Activated naive CD4-positive, alpha-beta T cell treated with anti-CD3 and anti-CD28 coated beads, Interleukin-2, amount 50 U/mL, for 24 hours (primary cell): ENCODE data around the gene CHD5.
"Not testable (repeated sequence)": the region's sequence is repeated elsewhere in the genome, so short reads cannot be mapped to it uniquely, and the experiment has no call there.

Experiments used
- H3K27ac Mint-ChIP-seq: one replicate; pipeline ENCODE4 v1.8.0; 2021; ENCODE audit warnings: mild to moderate bottlenecking, mixed read lengths
- H3K27me3 Mint-ChIP-seq: one replicate; pipeline ENCODE4 v1.8.0; 2021; ENCODE audit warnings: mixed read lengths
- H3K36me3 Mint-ChIP-seq: one replicate; pipeline ENCODE4 v1.8.0; 2021; ENCODE audit warnings: mixed read lengths
- H3K4me1 Mint-ChIP-seq: one replicate; pipeline ENCODE4 v1.8.0; 2021; ENCODE audit warnings: mixed read lengths
- H3K4me3 Mint-ChIP-seq: one replicate; pipeline ENCODE4 v1.8.0; 2021; ENCODE audit warnings: mild to moderate bottlenecking, mixed read lengths
- H3K9me3 Mint-ChIP-seq: one replicate; pipeline ENCODE4 v1.8.0; 2021; ENCODE audit warnings: mixed read lengths

Gene CHD5

DNA sequence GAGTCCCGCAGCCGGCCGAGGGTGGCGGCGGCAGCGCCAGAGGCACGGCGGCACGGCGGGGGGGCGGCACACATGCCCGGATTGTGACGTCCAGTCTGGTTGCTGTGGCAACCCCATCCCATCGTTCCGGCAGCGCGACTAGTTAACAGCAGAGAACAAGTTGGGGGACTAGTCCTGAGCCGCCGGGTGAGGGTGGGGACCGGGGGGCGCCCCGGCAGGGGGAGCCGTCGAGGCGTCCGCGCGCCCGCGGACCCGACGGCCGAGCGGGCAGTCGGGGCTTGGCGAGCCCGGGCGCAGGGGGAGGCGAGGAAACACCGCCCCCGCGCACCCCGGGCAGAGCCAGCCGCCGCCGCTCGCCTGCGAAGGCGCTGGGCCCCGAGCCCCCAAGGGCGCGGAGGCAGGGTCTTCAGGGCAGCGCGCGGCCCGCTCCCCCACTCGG, at the start of gene CHD5:
CHD5 (minus strand) TSS at position 54 of the 439 bp plus-strand sequence. CDS start 298 bp downstream, outside the sequence.
- Mint-ChIP-seq H3K36me3 (no peaks in the 10 kb centered on the region), H3K27ac (no peak within 1 kb of the TSS), H3K4me1 (peaks cover 22% of the 10 kb centered on the region), H3K4me3 (peak within 1 kb of the TSS; percentile 71), H3K9me3 (no peaks in the 10 kb centered on the region), H3K27me3 (peaks cover 26% of the 10 kb centered on the region)

- no peak overlapping the region for H3K4me3 Mint-ChIP-seq
- peaks cover 4% of the 10 kb centered on the region for H3K36me3 Mint-ChIP-seq
- no peaks in the 10 kb centered on the region for H3K4me1 Mint-ChIP-seq
These were observed 45.5 kb upstream of the CHD5 start for GRCh38 chr1:6225651-6226050.

DNA sequence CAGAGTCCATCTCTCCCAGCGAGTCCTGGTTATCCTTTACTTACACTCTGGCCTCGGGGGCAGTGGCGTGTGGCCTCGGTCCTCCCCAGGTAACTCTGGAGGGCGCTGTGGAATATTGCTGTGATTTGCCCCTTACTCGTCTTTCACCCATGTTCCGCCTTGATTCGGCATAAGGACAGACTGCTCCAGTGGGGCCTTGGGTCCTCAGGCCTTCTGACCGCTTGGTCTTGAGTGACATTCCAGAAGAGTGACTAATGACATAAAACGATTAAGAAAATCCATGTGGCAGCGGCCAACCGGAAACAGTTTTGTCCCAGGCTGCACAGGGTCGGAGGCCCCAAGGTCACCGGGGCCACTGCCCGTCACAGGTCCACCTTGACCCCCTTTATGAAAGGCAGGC, 44.6 kb upstream of the CHD5 start:
- Mint-ChIP-seq H3K9me3 (no peaks in the 10 kb centered on the region), H3K27ac (no peak overlapping the region), H3K27me3 (no peaks in the 10 kb centered on the region), H3K36me3 (peaks cover 4% of the 10 kb centered on the region), H3K4me3 (no peak overlapping the region), H3K4me1 (no peaks in the 10 kb centered on the region)

More at GRCh38 chr1:6225651-6226050, 45.5 kb upstream of the CHD5 start:
- Mint-ChIP-seq H3K27ac (no peak overlapping the region), H3K27me3 (no peaks in the 10 kb centered on the region), H3K9me3 (no peaks in the 10 kb centered on the region)

- H3K36me3 Mint-ChIP-seq = peaks cover 4% of the 10 kb centered on the region
- H3K9me3 Mint-ChIP-seq = no peaks in the 10 kb centered on the region
- H3K27ac Mint-ChIP-seq = no peak overlapping the region
- no peaks in the 10 kb centered on the region for H3K27me3 Mint-ChIP-seq
- no peaks in the 10 kb centered on the region for H3K4me1 Mint-ChIP-seq
- no peak overlapping the region for H3K4me3 Mint-ChIP-seq
These were observed 43.5 kb upstream of the CHD5 start for GRCh38 chr1:6223617-6224016.

GRCh38 chr1:6222636-6223035, 42.5 kb upstream of the CHD5 start:
- peaks cover 4% of the 10 kb centered on the region for H3K36me3 Mint-ChIP-seq
- no peak overlapping the region for H3K27ac Mint-ChIP-seq
- H3K9me3 Mint-ChIP-seq = no peaks in the 10 kb centered on the region
- no peaks in the 10 kb centered on the region for H3K27me3 Mint-ChIP-seq
- no peaks in the 10 kb centered on the region for H3K4me1 Mint-ChIP-seq
- H3K4me3 Mint-ChIP-seq = no peak overlapping the region

DNA sequence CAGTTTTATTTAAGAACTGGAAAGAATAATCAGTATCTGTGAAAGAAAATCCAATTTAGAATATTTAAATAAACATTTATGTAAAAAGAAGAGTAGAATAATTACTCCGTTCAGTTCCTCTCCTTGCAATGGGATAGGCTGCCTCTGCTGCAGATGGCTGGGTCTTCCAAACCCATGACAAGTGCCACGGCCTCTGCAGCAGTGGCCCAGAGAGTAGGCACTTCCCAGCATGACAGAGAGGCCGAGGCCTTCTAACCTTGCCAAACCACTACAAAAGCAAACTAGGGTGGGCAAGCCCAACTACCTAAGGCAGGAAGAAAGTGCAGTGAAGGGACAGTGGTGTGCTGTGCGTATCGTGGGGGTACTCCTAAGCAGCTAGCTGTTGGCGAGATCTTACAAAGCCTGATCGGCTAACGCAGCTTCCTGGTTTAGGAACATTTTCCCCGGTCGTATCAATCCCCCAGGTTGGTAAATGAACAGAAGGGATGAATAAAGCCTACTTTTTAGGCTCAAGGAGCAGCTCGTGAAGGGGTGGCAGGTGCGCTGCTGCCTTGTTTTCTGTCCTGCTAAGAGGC, 41.2 kb upstream of the CHD5 start:
- H3K27ac Mint-ChIP-seq = no peak overlapping the region
- peaks cover 1% of the 10 kb centered on the region for H3K27me3 Mint-ChIP-seq
- peaks cover under 1% of the 10 kb centered on the region for H3K36me3 Mint-ChIP-seq
- H3K9me3 Mint-ChIP-seq = no peaks in the 10 kb centered on the region
- H3K4me3 Mint-ChIP-seq = no peak overlapping the region
- H3K4me1 Mint-ChIP-seq = no peaks in the 10 kb centered on the region

- no peak overlapping the region for H3K4me3 Mint-ChIP-seq
- H3K36me3 Mint-ChIP-seq = no peaks in the 10 kb centered on the region
- H3K4me1 Mint-ChIP-seq = no peaks in the 10 kb centered on the region
- no peak overlapping the region for H3K27ac Mint-ChIP-seq
- no peaks in the 10 kb centered on the region for H3K9me3 Mint-ChIP-seq
- peaks cover 3% of the 10 kb centered on the region for H3K27me3 Mint-ChIP-seq
These were observed 40.1 kb upstream of the CHD5 start for GRCh38 chr1:6220236-6220635.

DNA sequence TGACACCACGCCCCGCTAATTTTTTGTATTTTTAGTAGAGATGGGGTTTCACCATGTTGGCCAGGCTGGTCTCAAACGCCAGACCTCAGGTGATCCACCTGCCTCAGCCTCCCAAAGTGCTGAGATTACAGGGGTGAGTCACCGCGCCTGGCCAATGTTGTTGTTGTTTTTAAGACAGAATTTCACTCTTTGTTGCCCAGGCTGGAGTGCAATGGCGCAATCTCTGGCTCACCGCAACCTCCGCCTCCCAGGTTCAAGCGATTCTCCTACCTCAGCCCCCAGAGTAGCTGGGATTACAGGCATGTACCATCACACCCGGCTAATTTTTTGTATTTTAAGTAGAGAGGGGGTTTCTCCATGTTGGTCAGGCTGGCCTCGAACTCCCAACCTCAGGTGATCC, 39.5 kb upstream of the CHD5 start:
- not testable (repeated sequence) for H3K27me3 Mint-ChIP-seq, H3K4me1 Mint-ChIP-seq, H3K36me3 Mint-ChIP-seq, H3K27ac Mint-ChIP-seq, H3K9me3 Mint-ChIP-seq, H3K4me3 Mint-ChIP-seq

DNA sequence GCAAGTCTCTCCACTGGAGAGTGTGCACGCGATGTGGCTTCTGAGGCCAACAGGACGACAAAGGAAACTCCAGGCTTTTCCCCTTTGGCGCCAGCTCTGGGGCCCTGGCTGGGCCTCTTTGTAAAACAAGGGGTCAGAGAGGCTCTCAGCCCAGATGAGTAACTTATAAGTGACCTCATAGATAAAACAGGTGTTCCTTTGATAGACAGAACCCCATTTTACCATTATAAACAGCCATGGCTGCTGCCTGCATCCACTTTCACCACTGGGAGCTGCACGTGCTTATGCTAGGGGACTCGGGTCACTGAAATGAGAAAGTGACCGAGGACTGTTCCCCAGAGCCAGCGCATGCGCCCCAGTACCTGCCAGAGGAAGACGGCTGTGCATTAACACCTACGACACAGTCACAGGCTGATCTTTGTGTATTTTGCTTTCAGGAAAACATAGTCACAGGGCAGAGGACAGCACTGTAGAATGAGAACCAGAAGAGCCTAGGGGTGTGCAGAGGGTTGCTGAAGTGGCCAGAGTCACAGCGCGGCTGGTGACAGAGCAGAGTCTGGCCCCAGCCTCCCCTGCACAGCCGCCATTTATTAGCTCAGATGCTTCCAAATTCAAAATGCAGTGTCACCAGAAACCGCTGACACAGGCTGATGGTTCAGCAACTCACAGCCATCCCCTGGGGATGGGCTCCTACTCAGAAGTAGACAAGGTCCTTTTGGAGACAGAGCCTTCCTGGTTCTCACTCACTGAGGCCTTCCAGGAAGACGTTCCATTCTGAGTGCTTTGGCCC, 38.4 kb upstream of the CHD5 start:
- H3K27ac Mint-ChIP-seq = no peak overlapping the region
- H3K4me3 Mint-ChIP-seq = no peak overlapping the region
- peaks cover 5% of the 10 kb centered on the region for H3K27me3 Mint-ChIP-seq
- H3K36me3 Mint-ChIP-seq = no peaks in the 10 kb centered on the region
- no peaks in the 10 kb centered on the region for H3K4me1 Mint-ChIP-seq
- H3K9me3 Mint-ChIP-seq = no peaks in the 10 kb centered on the region

GRCh38 chr1:6212193-6212959, 32.3 kb upstream of the CHD5 start:
- Mint-ChIP-seq H3K9me3 (no peaks in the 10 kb centered on the region), H3K27me3 (peaks cover 15% of the 10 kb centered on the region), H3K36me3 (no peaks in the 10 kb centered on the region), H3K27ac (no peak overlapping the region), H3K4me3 (no peak overlapping the region), H3K4me1 (no peaks in the 10 kb centered on the region)

GRCh38 chr1:6211731-6212130, 31.6 kb upstream of the CHD5 start:
- Mint-ChIP-seq H3K27me3 (peaks cover 16% of the 10 kb centered on the region), H3K36me3 (no peaks in the 10 kb centered on the region), H3K9me3 (no peaks in the 10 kb centered on the region), H3K4me1 (no peaks in the 10 kb centered on the region), H3K27ac (no peak overlapping the region), H3K4me3 (no peak overlapping the region)

GRCh38 chr1:6210591-6211355, 30.7 kb upstream of the CHD5 start:
- Mint-ChIP-seq H3K4me3 (no peak overlapping the region), H3K27me3 (peaks cover 17% of the 10 kb centered on the region)

GRCh38 chr1:6209661-6210580, 29.8 kb upstream of the CHD5 start:
- H3K27ac Mint-ChIP-seq = no peak overlapping the region
- no peaks in the 10 kb centered on the region for H3K4me1 Mint-ChIP-seq
- peak overlapping the region; percentile 36 for H3K4me3 Mint-ChIP-seq
- no peaks in the 10 kb centered on the region for H3K36me3 Mint-ChIP-seq
- no peaks in the 10 kb centered on the region for H3K9me3 Mint-ChIP-seq
- H3K27me3 Mint-ChIP-seq = peaks cover 15% of the 10 kb centered on the region

More at GRCh38 chr1:6210591-6211355, 30.7 kb upstream of the CHD5 start:
- H3K36me3 Mint-ChIP-seq = no peaks in the 10 kb centered on the region
- H3K27ac Mint-ChIP-seq = no peak overlapping the region
- H3K9me3 Mint-ChIP-seq = no peaks in the 10 kb centered on the region
- H3K4me1 Mint-ChIP-seq = no peaks in the 10 kb centered on the region

DNA sequence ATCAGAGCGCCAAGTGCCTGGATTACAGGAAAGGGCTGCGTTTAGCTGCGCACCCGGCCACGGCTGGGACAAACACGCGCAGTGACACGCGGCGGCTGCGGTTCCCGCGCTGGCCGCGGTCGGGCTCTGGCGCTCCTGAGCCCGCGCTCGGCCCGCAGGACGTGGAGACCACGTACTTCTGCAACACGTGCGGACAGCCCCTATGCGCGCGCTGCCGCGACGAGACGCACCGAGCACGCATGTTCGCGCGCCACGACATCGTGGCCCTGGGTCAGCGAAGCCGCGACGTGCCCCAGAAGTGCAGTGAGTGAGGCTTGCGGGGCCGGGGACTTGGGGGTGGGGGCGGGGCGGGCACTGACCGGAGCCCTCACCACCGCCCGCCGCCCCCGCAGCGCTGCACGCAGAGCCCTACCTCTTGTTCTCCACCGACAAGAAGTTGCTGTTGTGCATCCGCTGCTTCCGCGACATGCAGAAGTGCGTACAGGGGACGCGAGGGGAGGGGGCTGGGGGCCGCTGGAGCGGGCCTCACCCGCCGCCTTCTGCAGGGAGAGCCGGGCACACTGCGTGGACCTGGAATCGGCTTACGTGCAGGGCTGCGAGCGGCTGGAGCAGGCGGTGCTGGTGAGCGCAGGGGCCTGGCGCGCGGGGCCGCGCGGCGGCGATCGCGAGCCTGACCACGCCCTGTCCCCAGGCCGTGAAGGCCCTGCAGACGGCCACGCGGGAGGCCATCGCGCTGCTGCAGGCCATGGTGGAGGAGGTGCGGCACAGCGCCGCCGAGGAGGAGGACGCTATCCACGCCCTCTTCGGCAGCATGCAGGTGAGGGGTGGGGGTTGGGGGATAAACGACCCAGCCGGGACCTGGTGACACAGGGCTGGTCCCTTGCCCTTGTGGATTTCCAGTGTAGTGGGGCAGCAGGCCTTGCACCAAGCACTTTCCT, 28.9 kb upstream of the CHD5 start:
- no peak overlapping the region for H3K27ac Mint-ChIP-seq
- no peaks in the 10 kb centered on the region for H3K9me3 Mint-ChIP-seq
- H3K36me3 Mint-ChIP-seq = no peaks in the 10 kb centered on the region
- peaks cover 3% of the 10 kb centered on the region for H3K4me1 Mint-ChIP-seq
- peaks cover 15% of the 10 kb centered on the region for H3K27me3 Mint-ChIP-seq
- H3K4me3 Mint-ChIP-seq = peak overlapping the region; percentile 36
